ENCODE results near the gene SNRPD1. TPM values are rescaled to one million over a fixed set of nuclear protein-coding genes. Genes with fewer than 3 reads are reported as not detected.
A peak's percentile ranks its signal among the peaks of the same experiment; 100 is the strongest.

The SNRPD1 gene
- total and polyA plus RNA-seq, 9 of the 15 experiments (the other 6 are each of a cell fraction or from before 2014, with no cell fraction given) = 186 to 1,063 (median 313) TPM

DNA sequence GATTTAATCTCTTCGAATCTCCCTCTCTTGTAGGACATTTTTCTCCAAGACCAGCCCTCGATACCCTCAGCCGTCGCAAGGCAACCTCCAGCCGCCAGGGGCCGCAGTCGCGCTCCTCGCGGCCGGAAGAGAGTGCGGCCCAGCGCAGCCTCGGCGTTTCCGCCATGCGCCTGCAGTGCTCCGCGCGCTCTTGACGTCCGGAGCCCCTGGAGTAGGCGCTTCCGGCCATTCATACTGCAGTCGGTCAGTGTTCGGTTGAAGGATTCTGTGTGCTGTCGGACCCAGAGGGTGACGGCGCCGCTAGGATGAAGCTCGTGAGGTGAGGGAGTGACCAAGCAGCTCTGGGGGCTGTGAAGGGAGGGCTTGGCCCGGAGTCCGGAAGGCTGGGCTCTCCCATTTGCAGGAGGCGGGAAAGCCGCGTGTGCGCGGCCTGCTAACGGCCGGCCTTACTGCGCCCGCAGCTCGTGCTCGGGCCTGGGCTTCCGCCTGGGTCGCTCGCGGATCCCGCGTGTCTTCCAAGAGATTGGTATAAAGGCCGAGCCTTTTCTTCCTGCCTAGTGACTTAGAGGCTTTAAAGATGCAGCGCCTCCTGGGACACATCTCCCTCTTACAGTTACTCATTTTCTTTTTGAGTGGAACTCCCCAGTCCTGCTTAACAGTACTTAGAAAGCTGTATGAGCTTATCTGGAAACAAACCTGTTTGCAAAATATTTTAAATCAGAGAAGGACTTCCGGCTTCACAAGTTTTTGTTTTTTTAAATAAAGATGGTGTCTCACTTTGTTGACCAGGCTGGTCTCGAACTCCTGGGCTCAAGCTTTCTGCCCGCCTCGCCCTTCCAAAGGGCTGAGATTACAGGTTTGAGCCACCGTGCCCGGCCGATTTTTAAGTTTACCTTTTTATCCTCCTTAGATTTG, at the start of gene SNRPD1 (continued):
- no peak for TF ChIP-seq CHD7 (IDR thresholded peaks at IDR 0.05; ENCODE audit: low read depth, low read length)
- no peak for TF ChIP-seq TARDBP (IDR thresholded peaks at IDR 0.05)
- TF ChIP-seq KLF10 (CRISPR knock-in tag; IDR thresholded peaks at IDR 0.05) = no peak
- no peak for TF ChIP-seq CREB3 (tag; conservative IDR thresholded peaks at IDR 0.05; ENCODE audit: low read depth)
- no peak for TF ChIP-seq SREBF2 (CRISPR knock-in tag; IDR thresholded peaks at IDR 0.05)
- peak; percentile 98 for TF ChIP-seq SUPT5H (IDR thresholded peaks at IDR 0.05)
- TF ChIP-seq ZNF717 (CRISPR knock-in tag; IDR thresholded peaks at IDR 0.05) = no peak
- peak; percentile 86 for TF ChIP-seq GMEB1 (CRISPR knock-in tag; IDR thresholded peaks at IDR 0.05)
- TF ChIP-seq ZNF41 (CRISPR knock-in tag; conservative IDR thresholded peaks at IDR 0.05) = no peak
- TF ChIP-seq STAT5B (CRISPR knock-in tag; IDR thresholded peaks at IDR 0.05) = no peak
- TF ChIP-seq GATAD2B (IDR thresholded peaks at IDR 0.05; ENCODE audit: borderline replicate concordance) = no peak
- peak; percentile 97 for TF ChIP-seq GABPA (tag; conservative IDR thresholded peaks at IDR 0.05; ENCODE audit: low read depth)
- no peak for TF ChIP-seq FOS (IDR thresholded peaks at IDR 0.05; ENCODE audit: extremely low read depth, insufficient read length)
- TF ChIP-seq ZNF263 (CRISPR knock-in tag; IDR thresholded peaks at IDR 0.05; ENCODE audit: borderline replicate concordance) = 0 out of 2 replicates have a peak, but pooled peaks have one; percentile 25

All from K562 (cell line).